Measurements from ENCODE around the gene P2RX4. TPM values are rescaled to one million over a fixed set of nuclear protein-coding genes. Genes with fewer than 3 reads are reported as not detected.

P2RX4 gene
- total RNA-seq, 1 experiment from 2014 or later = 17.1 TPM

DNA sequence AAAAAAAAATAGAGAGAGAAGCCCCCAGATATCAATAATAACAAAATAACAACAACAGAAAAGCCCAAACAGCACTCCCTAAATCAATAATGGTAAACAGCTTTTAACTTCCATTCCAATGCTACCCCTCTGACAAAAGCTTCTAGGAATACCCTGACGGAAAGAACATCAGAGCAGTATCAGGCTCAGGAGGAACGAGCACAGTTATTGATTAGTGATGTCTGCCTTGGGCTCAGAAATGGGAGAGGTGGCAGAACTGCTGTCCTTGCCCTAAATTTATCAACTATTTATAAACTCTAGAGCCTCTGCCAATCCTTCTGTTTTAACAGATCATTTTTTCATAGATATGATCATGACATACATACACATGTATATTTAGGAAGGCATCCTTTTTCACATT is 41.9 kb downstream of the P2RX4 start:
- ChIA-PET CTCF (no interaction called here), POLR2A (no interaction called here), RAD21 (ENCODE audit: low non-redundant PET in 1 of 2, low total read pairs in 2 of 2, uncharacterized antibody in 2 of 2, unreplicated experiment in 2 of 2) (no interaction called here)
- H3K27me3 ChIP-seq (ENCODE audit: insufficient read depth, low read length) = no peaks in the 10 kb centered on the region
- H3K9me3 ChIP-seq (ENCODE audit: control insufficient read depth in 1 of 2, insufficient read depth in 1 of 2, low read depth in 1 of 2, low read length in 2 of 2) = no peaks in the 10 kb centered on the region
- TF ChIP-seq CEBPB (IDR thresholded peaks at IDR 0.05; ENCODE audit: low read depth) (no peak), EGR1 (IDR thresholded peaks at IDR 0.05; ENCODE audit: low read depth) (no peak)
- TF ChIP-seq, protein P1, sequence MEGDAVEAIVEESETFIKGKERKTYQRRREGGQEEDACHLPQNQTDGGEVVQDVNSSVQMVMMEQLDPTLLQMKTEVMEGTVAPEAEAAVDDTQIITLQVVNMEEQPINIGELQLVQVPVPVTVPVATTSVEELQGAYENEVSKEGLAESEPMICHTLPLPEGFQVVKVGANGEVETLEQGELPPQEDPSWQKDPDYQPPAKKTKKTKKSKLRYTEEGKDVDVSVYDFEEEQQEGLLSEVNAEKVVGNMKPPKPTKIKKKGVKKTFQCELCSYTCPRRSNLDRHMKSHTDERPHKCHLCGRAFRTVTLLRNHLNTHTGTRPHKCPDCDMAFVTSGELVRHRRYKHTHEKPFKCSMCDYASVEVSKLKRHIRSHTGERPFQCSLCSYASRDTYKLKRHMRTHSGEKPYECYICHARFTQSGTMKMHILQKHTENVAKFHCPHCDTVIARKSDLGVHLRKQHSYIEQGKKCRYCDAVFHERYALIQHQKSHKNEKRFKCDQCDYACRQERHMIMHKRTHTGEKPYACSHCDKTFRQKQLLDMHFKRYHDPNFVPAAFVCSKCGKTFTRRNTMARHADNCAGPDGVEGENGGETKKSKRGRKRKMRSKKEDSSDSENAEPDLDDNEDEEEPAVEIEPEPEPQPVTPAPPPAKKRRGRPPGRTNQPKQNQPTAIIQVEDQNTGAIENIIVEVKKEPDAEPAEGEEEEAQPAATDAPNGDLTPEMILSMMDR (IDR thresholded peaks at IDR 0.05 in 2 of 3, conservative IDR thresholded peaks at IDR 0.05 in 1 of 3; ENCODE audit: borderline replicate concordance in 1 of 3, insufficient read depth in 1 of 3, low read depth in 2 of 3, low read length in 2 of 3) = no peak
- no peaks in the 10 kb centered on the region for H3K9me2 ChIP-seq (ENCODE audit: insufficient read depth)
- no peaks in the 10 kb centered on the region for H3K79me2 ChIP-seq (ENCODE audit: insufficient read depth, low read length)
- ATAC-seq (no peak), DNase-seq (ENCODE audit: low read depth, low spot score) (no peak)
- H3K4me2 ChIP-seq (ENCODE audit: low read length) = no peak overlapping the region
- peaks cover 12 to 37% of the 10 kb centered on the region in 2 experiments; a peak in 3 of 4 replicates for H3K36me3 ChIP-seq (ENCODE audit: control insufficient read depth in 1 of 2, insufficient read depth in 2 of 2, low read length in 2 of 2)
- intact Hi-C loops (cut with micrococcal nuclease) = no loop called here
- H3K27ac ChIP-seq (ENCODE audit: low read depth, low read length) = no peak overlapping the region
- BruUV-seq (replicated peaks) = no TSS peak
- H3K4me1 ChIP-seq (ENCODE audit: control insufficient read depth in 1 of 2, insufficient read depth in 2 of 2, low read length in 2 of 2) = no peaks in the 10 kb centered on the region
- no peak overlapping the region for H3K4me3 ChIP-seq (replicated peaks in 1 of 2; ENCODE audit: low read depth in 1 of 2, low read length in 2 of 2)
- H2AFZ ChIP-seq (ENCODE audit: low read depth, low read length, poor library complexity, severe bottlenecking) = no peak overlapping the region
- H3K9ac ChIP-seq (ENCODE audit: low read length) = no peak overlapping the region
- H4K20me1 ChIP-seq (ENCODE audit: insufficient read depth) = no peaks in the 10 kb centered on the region

GRCh38 chr12:121252712-121253345 is 42.9 kb downstream of the P2RX4 start:
- H3K79me2 ChIP-seq (ENCODE audit: insufficient read depth, low read length) = no peaks in the 10 kb centered on the region
- TF ChIP-seq EGR1 (IDR thresholded peaks at IDR 0.05; ENCODE audit: low read depth) = no peak
- TF ChIP-seq FOSL1 (IDR thresholded peaks at IDR 0.05; ENCODE audit: low read depth) = no peak
- TF ChIP-seq JUND (IDR thresholded peaks at IDR 0.05) = no peak
- TF ChIP-seq YY1 (IDR thresholded peaks at IDR 0.05; ENCODE audit: extremely low read depth, insufficient replicate concordance, low read depth, low read length) = no peak
- TF ChIP-seq CBX3 (IDR thresholded peaks at IDR 0.05; ENCODE audit: low read depth) = no peak
- no peak for TF ChIP-seq SP1 (IDR thresholded peaks at IDR 0.05; ENCODE audit: low read depth)
- TF ChIP-seq POLR2A (IDR thresholded peaks at IDR 0.05; ENCODE audit: borderline replicate concordance, extremely low read depth, insufficient read depth, insufficient read length) = no peak
- TF ChIP-seq, protein P2, sequence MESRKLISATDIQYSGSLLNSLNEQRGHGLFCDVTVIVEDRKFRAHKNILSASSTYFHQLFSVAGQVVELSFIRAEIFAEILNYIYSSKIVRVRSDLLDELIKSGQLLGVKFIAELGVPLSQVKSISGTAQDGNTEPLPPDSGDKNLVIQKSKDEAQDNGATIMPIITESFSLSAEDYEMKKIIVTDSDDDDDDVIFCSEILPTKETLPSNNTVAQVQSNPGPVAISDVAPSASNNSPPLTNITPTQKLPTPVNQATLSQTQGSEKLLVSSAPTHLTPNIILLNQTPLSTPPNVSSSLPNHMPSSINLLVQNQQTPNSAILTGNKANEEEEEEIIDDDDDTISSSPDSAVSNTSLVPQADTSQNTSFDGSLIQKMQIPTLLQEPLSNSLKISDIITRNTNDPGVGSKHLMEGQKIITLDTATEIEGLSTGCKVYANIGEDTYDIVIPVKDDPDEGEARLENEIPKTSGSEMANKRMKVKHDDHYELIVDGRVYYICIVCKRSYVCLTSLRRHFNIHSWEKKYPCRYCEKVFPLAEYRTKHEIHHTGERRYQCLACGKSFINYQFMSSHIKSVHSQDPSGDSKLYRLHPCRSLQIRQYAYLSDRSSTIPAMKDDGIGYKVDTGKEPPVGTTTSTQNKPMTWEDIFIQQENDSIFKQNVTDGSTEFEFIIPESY (IDR thresholded peaks at IDR 0.05; ENCODE audit: extremely low read depth, insufficient replicate concordance, low read length) = no peak
- ChIA-PET RAD21 (ENCODE audit: low non-redundant PET in 1 of 2, low total read pairs in 2 of 2, uncharacterized antibody in 2 of 2, unreplicated experiment in 2 of 2) (no interaction called here), CTCF (no interaction called here), POLR2A (no interaction called here)
- H3K9me2 ChIP-seq (ENCODE audit: insufficient read depth) = no peaks in the 10 kb centered on the region
- no peaks in the 10 kb centered on the region for H3K9me3 ChIP-seq (ENCODE audit: control insufficient read depth in 1 of 2, insufficient read depth in 1 of 2, low read depth in 1 of 2, low read length in 2 of 2)
- no peak overlapping the region for H3K27ac ChIP-seq (ENCODE audit: low read depth, low read length)
- ATAC-seq (peak; percentile 88), DNase-seq (ENCODE audit: low read depth, low spot score) (no peak)
- intact Hi-C loops (cut with micrococcal nuclease) = no loop called here
- no peak overlapping the region for H3K9ac ChIP-seq (ENCODE audit: low read length)
- H4K20me1 ChIP-seq (ENCODE audit: insufficient read depth) = no peaks in the 10 kb centered on the region
- H3K4me3 ChIP-seq (replicated peaks in 1 of 2; ENCODE audit: low read depth in 1 of 2, low read length in 2 of 2) = no peak overlapping the region
- BruUV-seq (replicated peaks) = no TSS peak
- H3K4me2 ChIP-seq (ENCODE audit: low read length) = no peak overlapping the region
- no peak overlapping the region for H2AFZ ChIP-seq (ENCODE audit: low read depth, low read length, poor library complexity, severe bottlenecking)
- H3K36me3 ChIP-seq (ENCODE audit: control insufficient read depth in 1 of 2, insufficient read depth in 2 of 2, low read length in 2 of 2) = peaks cover 14 to 32% of the 10 kb centered on the region in 2 experiments; a peak in 3 of 4 replicates
- no peaks in the 10 kb centered on the region for H3K4me1 ChIP-seq (ENCODE audit: control insufficient read depth in 1 of 2, insufficient read depth in 2 of 2, low read length in 2 of 2)
- no peaks in the 10 kb centered on the region for H3K27me3 ChIP-seq (ENCODE audit: insufficient read depth, low read length)

Data from HCT116 (cell line).